Measurements from ENCODE around the gene TAOK1.

TAOK1 gene

DNA sequence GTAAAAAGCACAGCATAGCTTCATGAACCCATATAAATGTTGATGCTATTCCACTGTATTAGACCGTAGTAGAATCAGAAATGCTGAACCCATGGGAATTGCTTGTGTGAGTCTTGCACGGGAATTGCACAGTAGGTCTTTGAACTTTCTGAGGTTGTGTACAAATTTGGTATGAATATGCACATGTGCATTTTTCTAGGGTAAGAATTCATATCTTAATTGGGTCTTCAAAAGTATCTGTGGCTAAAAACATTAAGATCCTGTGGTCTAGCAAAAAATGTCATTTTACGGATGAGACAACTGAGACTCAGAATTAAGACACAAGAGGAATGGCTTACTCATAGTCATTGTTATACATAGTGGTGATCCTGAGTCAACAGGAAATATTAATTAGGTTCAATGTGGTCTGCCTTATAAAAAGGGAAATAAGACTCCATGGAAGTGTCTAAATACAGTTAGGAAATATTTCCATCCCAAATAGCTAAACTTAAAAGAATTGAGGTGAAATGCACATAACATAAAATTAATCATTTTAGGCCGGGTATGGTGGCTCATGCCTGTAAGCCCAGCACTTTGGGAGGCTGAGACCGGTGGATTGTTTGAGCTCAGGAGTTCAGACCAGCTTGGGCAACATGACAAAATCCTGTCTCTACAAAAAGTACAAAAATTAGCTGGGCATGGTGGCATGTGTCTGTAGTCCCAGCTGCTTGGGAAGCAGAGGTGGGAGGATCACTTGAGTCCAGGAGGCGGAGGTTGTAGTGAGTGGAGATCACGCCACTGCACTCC, 22.8 kb downstream of the TAOK1 start:
- POLR2A ChIA-PET, result interaction anchor here (0.5 kb wide), 1 partner anchor 36 kb away, joined by 3 read pairs; no protein-coding TSS in a partner anchor
- no peak overlapping the region for H3K4me3 ChIP-seq (ENCODE audit: low read depth, low read length)
- CTCF ChIA-PET, result interaction anchor here (1.8 kb wide), 1 partner anchor 43 kb away, joined by 7 read pairs; no protein-coding TSS in a partner anchor
- DNase-seq (ENCODE audit: low read depth, low spot score), result peak; percentile 52
- TF ChIP-seq, protein P1, sequence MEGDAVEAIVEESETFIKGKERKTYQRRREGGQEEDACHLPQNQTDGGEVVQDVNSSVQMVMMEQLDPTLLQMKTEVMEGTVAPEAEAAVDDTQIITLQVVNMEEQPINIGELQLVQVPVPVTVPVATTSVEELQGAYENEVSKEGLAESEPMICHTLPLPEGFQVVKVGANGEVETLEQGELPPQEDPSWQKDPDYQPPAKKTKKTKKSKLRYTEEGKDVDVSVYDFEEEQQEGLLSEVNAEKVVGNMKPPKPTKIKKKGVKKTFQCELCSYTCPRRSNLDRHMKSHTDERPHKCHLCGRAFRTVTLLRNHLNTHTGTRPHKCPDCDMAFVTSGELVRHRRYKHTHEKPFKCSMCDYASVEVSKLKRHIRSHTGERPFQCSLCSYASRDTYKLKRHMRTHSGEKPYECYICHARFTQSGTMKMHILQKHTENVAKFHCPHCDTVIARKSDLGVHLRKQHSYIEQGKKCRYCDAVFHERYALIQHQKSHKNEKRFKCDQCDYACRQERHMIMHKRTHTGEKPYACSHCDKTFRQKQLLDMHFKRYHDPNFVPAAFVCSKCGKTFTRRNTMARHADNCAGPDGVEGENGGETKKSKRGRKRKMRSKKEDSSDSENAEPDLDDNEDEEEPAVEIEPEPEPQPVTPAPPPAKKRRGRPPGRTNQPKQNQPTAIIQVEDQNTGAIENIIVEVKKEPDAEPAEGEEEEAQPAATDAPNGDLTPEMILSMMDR (IDR thresholded peaks at IDR 0.05; ENCODE audit: insufficient read depth, low read length, missing control alignments), result no peak

DNA sequence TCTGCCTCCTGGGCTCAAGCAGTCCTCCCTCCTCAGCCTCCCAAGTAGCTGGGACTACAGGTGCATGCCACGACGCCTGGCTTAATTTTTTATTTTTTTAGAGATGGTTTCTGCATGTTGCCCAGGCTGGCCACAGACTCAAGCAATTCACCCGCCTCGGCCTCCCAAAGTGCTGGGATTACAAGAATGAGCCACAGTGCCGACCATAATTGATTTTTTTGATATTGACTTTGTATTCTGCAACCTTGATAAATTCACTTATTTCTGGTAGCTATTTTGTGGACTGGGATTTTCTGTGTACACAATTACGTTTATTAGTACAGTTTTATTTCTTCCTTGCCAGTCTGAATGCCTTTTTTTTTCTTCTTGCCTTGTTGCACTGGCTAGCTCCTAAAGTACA, 30.0 kb downstream of the TAOK1 start:
- CTCF ChIA-PET, result interaction anchor here (1.0 kb wide), 2 partner anchors 48 to 153 kb away, joined by 3 read pairs; no protein-coding TSS in a partner anchor
- no peak for DNase-seq (ENCODE audit: low read depth, low spot score)
- no peak overlapping the region for H3K4me3 ChIP-seq (ENCODE audit: low read depth, low read length)
- TF ChIP-seq, protein P1 (IDR thresholded peaks at IDR 0.05; ENCODE audit: insufficient read depth, low read length, missing control alignments), result no peak
- POLR2A ChIA-PET, result interaction anchor here (0.7 kb wide), 1 partner anchor 378 kb away, joined by 3 read pairs; no protein-coding TSS in a partner anchor

DNA sequence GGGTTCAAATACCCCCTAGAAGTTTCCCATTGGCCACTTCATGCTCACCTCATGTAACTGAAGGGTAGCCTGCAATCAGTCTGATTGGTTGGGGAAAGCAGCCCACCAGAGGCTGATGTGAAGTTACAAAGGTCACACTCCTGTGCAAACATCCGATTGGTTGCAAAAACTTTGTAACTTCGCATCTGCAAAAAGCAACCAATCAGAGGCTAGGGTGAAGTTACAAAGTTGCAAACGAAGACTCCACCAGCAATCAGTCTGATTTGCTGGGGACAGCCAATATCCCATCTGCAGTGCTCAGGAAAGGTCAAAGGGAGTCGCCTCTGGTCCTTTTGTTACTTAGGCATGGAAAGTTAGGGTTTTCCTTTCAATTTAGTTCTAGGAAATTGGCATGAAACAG, 40.1 kb downstream of the TAOK1 start:
- ChIA-PET POLR2A (no interaction called here), CTCF (no interaction called here)
- TF ChIP-seq, protein P1 (IDR thresholded peaks at IDR 0.05; ENCODE audit: insufficient read depth, low read length, missing control alignments), result no peak
- no peak for DNase-seq (ENCODE audit: low read depth, low spot score)
- no peak overlapping the region for H3K4me3 ChIP-seq (ENCODE audit: low read depth, low read length)

DNA sequence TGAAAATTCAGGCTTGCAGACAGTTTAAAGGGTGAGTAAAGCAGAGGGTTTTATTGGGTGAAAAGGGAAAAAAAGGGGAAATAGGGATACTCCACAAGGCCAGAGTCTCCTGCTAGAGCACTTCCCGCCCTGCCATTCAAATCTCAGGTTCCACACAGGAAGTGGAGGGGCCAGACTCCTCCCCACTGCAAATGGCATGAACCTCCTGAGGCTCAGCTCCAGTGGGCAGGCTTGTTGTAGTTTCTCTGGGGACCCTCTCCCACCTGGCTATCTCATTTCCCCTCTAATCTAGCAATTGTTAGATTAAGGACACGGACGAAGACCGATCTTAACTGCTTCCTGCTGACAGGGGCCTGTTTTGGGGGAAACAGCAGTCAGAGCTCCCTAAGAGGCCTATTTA, 43.4 kb downstream of the TAOK1 start:
- TF ChIP-seq, protein P1 (IDR thresholded peaks at IDR 0.05; ENCODE audit: insufficient read depth, low read length, missing control alignments), result no peak
- CTCF ChIA-PET, result interaction anchor here (2.1 kb wide), 1 partner anchor 63 kb away, joined by 5 read pairs; no protein-coding TSS in a partner anchor
- POLR2A ChIA-PET, result no interaction called here
- no peak for DNase-seq (ENCODE audit: low read depth, low spot score)
- no peak overlapping the region for H3K4me3 ChIP-seq (ENCODE audit: low read depth, low read length)

DNA sequence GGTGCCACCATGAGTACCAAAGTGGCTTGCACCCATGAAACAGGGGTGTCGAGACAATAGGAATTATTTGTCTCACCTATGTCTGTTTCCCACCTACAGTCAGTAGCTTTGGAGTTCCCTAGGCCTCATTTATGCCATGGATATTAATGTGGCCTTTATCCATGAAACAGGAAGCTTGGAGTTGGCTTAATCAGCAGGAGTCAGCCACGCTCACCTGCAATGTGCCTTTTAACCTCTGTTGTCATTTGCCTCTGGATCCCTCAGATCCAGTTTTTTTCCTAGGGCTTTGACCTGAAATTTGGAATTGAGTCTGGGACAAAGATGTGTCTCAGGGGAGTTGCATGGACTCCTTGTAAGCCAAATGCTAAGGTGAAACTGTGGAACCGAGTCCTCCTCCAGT, 44.4 kb downstream of the TAOK1 start:
- POLR2A ChIA-PET, result no interaction called here
- no peak overlapping the region for H3K4me3 ChIP-seq (ENCODE audit: low read depth, low read length)
- CTCF ChIA-PET, result interaction anchor here (1.1 to 2.1 kb wide), 2 partner anchors 64 to 104 kb away, joined by 3 to 5 read pairs; no protein-coding TSS in a partner anchor

DNA sequence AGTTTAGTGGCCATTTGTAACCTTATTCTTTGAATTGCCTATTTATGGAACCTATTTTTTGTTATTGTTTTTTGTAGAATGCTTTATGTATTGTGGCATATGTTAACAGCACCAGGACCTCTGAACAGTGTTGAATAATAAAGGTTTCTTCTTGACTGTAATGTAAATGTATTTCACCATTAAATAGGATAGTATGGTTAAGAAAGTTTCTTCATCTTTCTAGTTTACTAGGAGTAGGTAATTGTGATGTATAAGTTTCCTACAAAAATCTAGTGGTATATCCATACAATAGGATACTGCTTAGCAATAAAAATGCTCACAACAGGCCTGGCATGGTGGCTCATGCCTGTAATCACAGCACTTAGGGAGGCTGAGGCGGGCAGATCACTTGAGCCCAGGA, 52.3 kb downstream of the TAOK1 start:
- TF ChIP-seq, protein P1 (IDR thresholded peaks at IDR 0.05; ENCODE audit: insufficient read depth, low read length, missing control alignments), result no peak
- CTCF ChIA-PET, result no interaction called here
- no peak for DNase-seq (ENCODE audit: low read depth, low spot score)
- POLR2A ChIA-PET, result no interaction called here
- H3K4me3 ChIP-seq (ENCODE audit: low read depth, low read length), result no peak overlapping the region

More for the DNA sequence above, 44.4 kb downstream of the TAOK1 start:
- no peak for DNase-seq (ENCODE audit: low read depth, low spot score)
- TF ChIP-seq, protein P1 (IDR thresholded peaks at IDR 0.05; ENCODE audit: insufficient read depth, low read length, missing control alignments), result no peak
